Epithelial cell of umbilical artery (primary cell): ENCODE measurements around the gene CEP68. TPM values are rescaled to one million over a fixed set of nuclear protein-coding genes. Genes with fewer than 3 reads are reported as not detected.

Experiments
- total RNA-seq: library from RNA; depleted of rRNA; stranded (reverse); fragments of >200 nt; gene quantifications from 2 replicates; pipeline ENCODE4 v1.2.3, GENCODE V29; 2014

Gene CEP68, protein sequence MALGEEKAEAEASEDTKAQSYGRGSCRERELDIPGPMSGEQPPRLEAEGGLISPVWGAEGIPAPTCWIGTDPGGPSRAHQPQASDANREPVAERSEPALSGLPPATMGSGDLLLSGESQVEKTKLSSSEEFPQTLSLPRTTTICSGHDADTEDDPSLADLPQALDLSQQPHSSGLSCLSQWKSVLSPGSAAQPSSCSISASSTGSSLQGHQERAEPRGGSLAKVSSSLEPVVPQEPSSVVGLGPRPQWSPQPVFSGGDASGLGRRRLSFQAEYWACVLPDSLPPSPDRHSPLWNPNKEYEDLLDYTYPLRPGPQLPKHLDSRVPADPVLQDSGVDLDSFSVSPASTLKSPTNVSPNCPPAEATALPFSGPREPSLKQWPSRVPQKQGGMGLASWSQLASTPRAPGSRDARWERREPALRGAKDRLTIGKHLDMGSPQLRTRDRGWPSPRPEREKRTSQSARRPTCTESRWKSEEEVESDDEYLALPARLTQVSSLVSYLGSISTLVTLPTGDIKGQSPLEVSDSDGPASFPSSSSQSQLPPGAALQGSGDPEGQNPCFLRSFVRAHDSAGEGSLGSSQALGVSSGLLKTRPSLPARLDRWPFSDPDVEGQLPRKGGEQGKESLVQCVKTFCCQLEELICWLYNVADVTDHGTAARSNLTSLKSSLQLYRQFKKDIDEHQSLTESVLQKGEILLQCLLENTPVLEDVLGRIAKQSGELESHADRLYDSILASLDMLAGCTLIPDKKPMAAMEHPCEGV
- total RNA-seq, result 11.4 and 16.0 TPM in 2 replicates

DNA sequence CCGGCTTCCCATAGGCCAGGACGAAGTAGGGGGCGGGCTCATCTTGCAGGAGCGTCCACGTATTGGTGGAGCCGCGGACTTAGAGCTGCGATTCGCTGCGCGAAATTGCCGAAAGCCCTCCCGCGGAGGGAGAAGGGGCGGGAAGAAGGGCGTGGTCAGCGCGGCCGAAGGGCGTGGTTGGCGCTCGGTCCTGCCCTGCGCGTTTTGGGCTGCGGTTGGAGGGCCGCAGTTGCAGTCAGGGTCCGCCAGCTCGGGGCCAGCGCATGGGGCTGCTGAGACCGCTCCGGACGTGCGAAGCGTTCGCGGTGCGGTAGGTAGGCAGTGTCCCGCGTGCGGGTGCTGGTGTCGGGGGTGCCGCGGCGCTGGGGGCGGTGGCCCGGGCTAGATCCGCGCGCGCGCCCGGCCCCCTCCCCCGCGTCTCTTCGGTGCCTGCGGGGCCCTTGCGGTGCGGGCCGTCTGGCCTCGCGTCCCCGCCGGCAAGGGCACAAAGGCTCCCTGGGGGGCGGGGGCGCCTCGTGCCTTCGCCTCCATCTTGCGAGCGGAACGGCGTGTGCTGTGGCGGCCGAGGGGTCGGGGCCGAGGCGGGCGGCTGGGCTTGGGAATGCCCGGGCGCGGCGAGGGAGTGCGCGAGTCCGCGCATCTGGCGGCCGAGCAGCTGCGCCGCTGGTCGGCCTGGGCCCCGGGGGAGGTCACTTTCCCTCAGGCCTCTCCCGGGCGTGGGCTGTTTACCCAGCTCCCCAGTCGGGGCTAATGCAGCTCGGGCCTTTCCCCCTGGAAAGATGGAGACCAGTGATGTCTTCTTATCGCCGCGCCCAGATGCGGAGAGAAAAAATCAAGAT is at the start of gene CEP68:
Gene CEP68, plus strand, starts transcription at position 202 of the 839 bp plus-strand sequence. CDS start 13,029 bp downstream, outside the sequence.

DNA sequence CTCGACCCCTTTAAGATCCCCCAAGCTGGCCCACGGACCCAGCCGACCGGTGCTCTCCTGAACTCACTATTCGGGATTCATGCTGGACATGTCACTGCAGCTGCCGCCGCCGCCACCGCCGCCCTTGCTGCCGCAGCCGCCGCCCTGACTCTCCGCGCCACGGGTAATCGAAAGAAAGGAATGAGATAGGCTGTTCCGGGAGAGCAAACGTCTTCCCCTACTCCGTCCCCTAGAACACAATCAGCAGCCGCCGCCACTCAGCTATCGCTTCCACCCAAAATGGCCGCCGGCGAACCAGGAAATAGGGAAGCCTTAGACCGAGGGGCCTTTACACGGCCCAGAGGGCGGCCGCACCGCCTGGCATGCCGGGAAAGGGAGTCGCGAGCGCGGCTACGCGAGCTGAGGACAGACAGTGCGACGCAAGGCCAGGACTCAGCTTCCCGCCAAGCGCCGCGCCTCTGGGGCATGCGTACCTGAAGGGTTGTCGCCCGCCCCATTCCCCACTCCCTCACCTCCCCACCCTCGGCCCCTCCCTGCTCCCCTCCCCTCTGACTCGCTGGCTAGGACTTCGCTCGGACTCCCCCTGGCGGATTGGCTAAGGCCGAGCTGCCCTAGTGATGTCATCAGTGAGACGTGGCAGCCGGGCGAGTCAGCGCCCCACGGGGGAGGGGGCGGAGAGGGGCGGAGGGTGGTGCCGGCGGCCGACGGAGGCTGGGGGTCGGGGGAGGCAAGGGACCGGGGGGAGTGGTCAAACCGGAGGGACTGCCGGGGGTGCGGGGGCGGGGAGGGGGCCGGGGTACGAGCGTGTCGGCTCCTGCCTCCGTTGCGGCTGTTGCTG is 73.8 kb downstream of the CEP68 start, which contains the start of gene RAB1A:
Gene RAB1A, minus strand, starts transcription at position 281 of the 838 bp plus-strand sequence. Its CDS starts 191 bp downstream, at position 90.

Other genes starting within 250 kb of the CEP68 start
- gene SLC1A4, start 67.0 kb upstream of the CEP68 start, total RNA-seq, result 22.0 and 24.0 TPM in 2 replicates
- gene RAB1A, start 73.7 kb downstream of the CEP68 start, total RNA-seq, result 109 and 123 TPM in 2 replicates
- 140 and 159 TPM in 2 replicates for gene ACTR2, start 171.4 kb downstream of the CEP68 start, total RNA-seq